Tibial artery (tissue), 4 donors: ENCODE measurements around the gene PROSER2.
A peak's percentile ranks its signal among the peaks of the same experiment; 100 is the strongest.

Source experiments
- DNase-seq, 2 donors: peaks; one replicate each; pipeline ENCODE4 v3.0.0-alpha.2; 2019
- H3K27ac ChIP-seq, 2 donors: fragments of 200-600 bp; sonication (generic) in 1 of 2; 1 replicate in 1 of 2; 2 replicates in 1 of 2; pipeline ENCODE4 v1.5.1; 2018 to 2019; ENCODE audit warnings: mild to moderate bottlenecking in 1 of 2
- H3K27me3 ChIP-seq, 2 donors: fragments of 200-600 bp; sonication (generic) in 1 of 2; one replicate each; pipeline versions ENCODE4 v1.5.1 to v1.6.0; 2016 to 2019
- H3K36me3 ChIP-seq, 3 donors: fragments of 200-600 bp; sonication (generic) in 2 of 3; one replicate each; pipeline ENCODE4 v1.5.1; 2016 to 2019; ENCODE audit warnings: mild to moderate bottlenecking in 2 of 3
- H3K4me1 ChIP-seq, 4 donors: fragments of 200-600 bp; sonication (generic) in 2 of 4; 1 replicate in 3 of 4; 2 replicates in 1 of 4; pipeline ENCODE4 v1.5.1; 2016 to 2019
- H3K4me3 ChIP-seq, 2 donors: fragments of 200-600 bp; sonication (generic) in 1 of 2; 1 replicate in 1 of 2; 2 replicates in 1 of 2; pipeline ENCODE4 v1.5.1; 2018 to 2019; ENCODE audit warnings: mild to moderate bottlenecking in 2 of 2
- H3K9me3 ChIP-seq, 3 donors: fragments of 200-600 bp; sonication (generic) in 1 of 3; one replicate each; pipeline ENCODE4 v1.5.1; 2016 to 2019
- intact Hi-C: fragments of 100-400 bp; cut with DNase I; formaldehyde crosslinking; loops from one replicate; pipeline ENCODE4 v1.15.0; 2023; ENCODE audit warnings: low total_unique reads
- TF ChIP-seq, protein P1 (sequence below), 2 experiments: fragments of 200-600 bp in 1 of 2; fragments of 450-650 bp in 1 of 2; IDR thresholded peaks; one replicate each; pipeline ENCODE4 v1.5.1; 2017 to 2019; ENCODE audit warnings: antibody characterized with exemption in 2 of 2, mild to moderate bottlenecking in 1 of 2, moderate library complexity in 1 of 2

Gene PROSER2

DNA sequence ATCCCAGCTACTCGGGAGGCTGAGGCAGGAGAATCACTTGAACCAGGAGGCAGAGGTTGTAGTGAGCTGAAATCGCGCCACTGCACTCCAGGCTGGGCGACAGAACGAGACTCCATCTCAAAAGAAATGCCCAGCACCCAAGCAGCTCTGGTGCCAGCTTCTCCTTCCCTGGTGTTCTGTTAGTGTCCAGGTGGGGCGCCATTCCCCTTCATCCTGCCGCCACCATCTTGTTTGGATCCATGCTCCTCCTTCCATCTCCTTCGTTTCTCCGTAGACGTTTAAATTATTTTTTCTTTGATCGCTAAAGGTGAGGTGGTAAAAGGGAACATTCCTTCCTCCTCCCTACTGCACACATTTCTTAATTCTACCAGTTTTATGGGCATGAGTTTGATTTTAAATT is 30.3 kb downstream of the PROSER2 start:
- H3K36me3 ChIP-seq = peaks cover 0 to 40% (median 0%) of the 10 kb centered on the region in 3 donors
- no peak for DNase-seq
- intact Hi-C loops = no loop called here
- no peaks in the 10 kb centered on the region for H3K9me3 ChIP-seq
- TF ChIP-seq, protein P1, sequence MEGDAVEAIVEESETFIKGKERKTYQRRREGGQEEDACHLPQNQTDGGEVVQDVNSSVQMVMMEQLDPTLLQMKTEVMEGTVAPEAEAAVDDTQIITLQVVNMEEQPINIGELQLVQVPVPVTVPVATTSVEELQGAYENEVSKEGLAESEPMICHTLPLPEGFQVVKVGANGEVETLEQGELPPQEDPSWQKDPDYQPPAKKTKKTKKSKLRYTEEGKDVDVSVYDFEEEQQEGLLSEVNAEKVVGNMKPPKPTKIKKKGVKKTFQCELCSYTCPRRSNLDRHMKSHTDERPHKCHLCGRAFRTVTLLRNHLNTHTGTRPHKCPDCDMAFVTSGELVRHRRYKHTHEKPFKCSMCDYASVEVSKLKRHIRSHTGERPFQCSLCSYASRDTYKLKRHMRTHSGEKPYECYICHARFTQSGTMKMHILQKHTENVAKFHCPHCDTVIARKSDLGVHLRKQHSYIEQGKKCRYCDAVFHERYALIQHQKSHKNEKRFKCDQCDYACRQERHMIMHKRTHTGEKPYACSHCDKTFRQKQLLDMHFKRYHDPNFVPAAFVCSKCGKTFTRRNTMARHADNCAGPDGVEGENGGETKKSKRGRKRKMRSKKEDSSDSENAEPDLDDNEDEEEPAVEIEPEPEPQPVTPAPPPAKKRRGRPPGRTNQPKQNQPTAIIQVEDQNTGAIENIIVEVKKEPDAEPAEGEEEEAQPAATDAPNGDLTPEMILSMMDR (IDR thresholded peaks at IDR 0.05) = no peak
- H3K27ac ChIP-seq = no peak overlapping the region
- no peaks in the 10 kb centered on the region for H3K27me3 ChIP-seq
- no peak overlapping the region for H3K4me3 ChIP-seq
- no peaks in the 10 kb centered on the region for H3K4me1 ChIP-seq

DNA sequence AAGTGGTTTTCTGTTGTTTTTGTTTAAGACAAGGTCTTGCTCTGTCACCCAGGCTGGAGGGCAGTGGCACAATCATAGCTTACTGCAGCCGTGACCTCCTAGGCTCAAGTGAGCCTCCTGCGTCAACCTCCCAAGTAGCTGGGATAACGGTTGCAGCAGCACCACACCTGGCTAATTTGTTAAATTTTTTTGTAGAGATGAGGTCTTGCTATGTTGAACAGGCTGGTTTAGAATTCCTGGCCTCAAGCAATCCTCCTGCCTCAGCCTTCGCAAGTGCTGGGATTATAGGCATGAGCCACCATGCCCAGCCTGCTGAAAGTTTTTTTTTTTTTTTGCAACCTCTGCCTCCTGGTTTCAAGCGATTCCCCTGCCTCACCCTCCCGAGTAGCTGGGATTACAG is 31.1 kb downstream of the PROSER2 start:
- H3K36me3 ChIP-seq = peaks cover 0 to 40% (median 0%) of the 10 kb centered on the region in 3 donors
- no peaks in the 10 kb centered on the region for H3K4me1 ChIP-seq
- H3K4me3 ChIP-seq = no peak overlapping the region
- no peaks in the 10 kb centered on the region for H3K9me3 ChIP-seq
- TF ChIP-seq, protein P1 (IDR thresholded peaks at IDR 0.05) = no peak
- intact Hi-C loops = no loop called here
- no peak overlapping the region for H3K27ac ChIP-seq
- no peaks in the 10 kb centered on the region for H3K27me3 ChIP-seq
- DNase-seq = no peak

DNA sequence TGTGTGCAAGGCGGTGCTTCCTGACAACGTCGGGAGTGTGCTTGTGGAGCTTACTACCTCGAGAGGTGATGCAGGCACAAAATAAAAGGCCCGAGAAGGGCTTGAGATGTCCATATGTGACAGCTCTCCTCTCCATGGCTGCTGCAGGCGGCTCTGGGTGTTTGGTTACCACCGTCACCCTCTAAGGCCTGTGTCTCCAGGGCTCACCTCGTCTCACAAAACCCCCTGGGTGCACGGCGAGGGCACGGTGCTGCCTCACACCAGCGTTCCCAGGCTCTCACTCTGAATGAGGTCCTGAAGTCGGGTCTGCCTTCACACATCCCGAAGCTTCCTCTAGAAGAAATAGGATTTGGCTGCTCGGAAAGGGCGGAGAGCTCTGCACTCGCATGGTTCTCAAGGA is 32.9 kb downstream of the PROSER2 start:
- Histone ChIP-seq H3K36me3 (peaks cover 0 to 43% (median 0%) of the 10 kb centered on the region in 3 donors), H3K27me3 (no peaks in the 10 kb centered on the region), H3K4me1 (no peaks in the 10 kb centered on the region), H3K4me3 (no peak overlapping the region), H3K9me3 (no peaks in the 10 kb centered on the region), H3K27ac (no peak overlapping the region)
- TF ChIP-seq, protein P1 (IDR thresholded peaks at IDR 0.05) = no peak
- intact Hi-C loops = no loop called here
- no peak for DNase-seq

DNA sequence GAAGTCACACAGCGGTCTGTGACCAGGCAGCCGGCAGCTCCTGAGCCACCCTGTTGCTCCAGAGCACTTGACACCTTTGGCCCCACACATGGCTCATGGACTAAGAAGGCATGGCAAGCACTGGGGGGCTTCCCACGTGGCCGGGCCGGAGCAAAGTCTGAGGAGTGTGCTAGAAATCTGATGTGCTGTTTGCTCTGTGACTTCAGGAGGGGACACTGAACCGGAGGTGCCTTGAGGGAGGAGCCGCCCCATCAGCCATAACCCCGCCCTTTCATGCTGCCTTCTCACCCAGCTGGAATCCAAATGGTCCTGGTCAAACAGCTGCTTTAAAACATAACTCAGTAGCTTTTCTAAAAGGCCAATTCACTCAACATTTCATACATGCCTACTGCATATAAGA is 33.5 kb downstream of the PROSER2 start:
- TF ChIP-seq, protein P1 (IDR thresholded peaks at IDR 0.05) = no peak
- Histone ChIP-seq H3K4me1 (no peaks in the 10 kb centered on the region), H3K4me3 (no peak overlapping the region), H3K27me3 (no peaks in the 10 kb centered on the region), H3K36me3 (peaks cover 0 to 49% (median 0%) of the 10 kb centered on the region in 3 donors), H3K9me3 (no peaks in the 10 kb centered on the region), H3K27ac (no peak overlapping the region)
- no peak for DNase-seq
- intact Hi-C loops = no loop called here

DNA sequence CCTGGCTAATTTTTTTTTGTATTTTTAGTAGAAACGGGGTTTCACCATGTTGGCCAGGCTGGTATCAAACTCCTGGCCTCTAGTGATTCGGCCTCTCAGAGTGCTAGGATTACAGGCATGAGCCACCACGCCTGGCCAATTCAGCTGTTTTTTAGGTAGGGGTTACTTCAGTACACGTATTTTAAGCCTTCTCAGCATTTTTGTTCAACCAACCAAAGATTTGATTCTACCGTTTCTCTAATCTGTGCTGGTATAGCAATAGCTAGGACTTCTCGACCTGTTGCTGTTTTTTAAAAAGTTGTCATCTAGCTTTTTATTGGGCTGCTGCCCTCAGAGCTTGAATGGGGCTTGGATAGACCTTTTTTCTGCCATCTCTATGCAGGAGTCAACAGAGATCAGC is 34.9 kb downstream of the PROSER2 start:
- no peaks in the 10 kb centered on the region for H3K9me3 ChIP-seq
- no peak overlapping the region for H3K27ac ChIP-seq
- no peaks in the 10 kb centered on the region for H3K4me1 ChIP-seq
- intact Hi-C loops = no loop called here
- no peak overlapping the region for H3K4me3 ChIP-seq
- H3K27me3 ChIP-seq = no peaks in the 10 kb centered on the region
- TF ChIP-seq, protein P1 (IDR thresholded peaks at IDR 0.05) = no peak
- no peak for DNase-seq
- peaks cover 0 to 44% (median 0%) of the 10 kb centered on the region in 3 donors for H3K36me3 ChIP-seq

DNA sequence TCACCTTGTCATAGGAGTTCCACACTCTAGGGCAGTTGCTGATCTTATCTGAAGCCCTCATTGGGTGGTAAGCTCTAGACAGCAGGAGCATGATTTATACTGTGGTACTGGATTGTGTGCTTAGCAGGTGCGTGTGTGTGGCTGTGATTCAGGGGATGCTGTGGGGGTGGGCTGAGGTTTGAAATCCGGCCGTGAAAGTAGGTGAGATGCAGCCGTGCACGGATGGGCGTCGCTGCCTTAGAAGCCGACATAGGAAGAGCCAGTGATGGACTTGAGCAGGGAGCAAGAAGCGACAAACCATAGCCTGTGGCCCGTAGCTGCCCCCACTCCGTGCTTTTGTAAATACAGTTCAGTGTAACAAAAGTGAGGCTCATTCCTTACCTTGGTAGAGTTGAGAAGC is 38.2 kb downstream of the PROSER2 start:
- intact Hi-C loops = no loop called here
- H3K27me3 ChIP-seq = no peaks in the 10 kb centered on the region
- H3K36me3 ChIP-seq = peaks cover 0 to 36% (median 0%) of the 10 kb centered on the region in 3 donors
- peak; percentile 7 to 43 for DNase-seq
- no peak overlapping the region for H3K4me3 ChIP-seq
- no peak overlapping the region for H3K27ac ChIP-seq
- TF ChIP-seq, protein P1 (IDR thresholded peaks at IDR 0.05) = no peak
- H3K9me3 ChIP-seq = no peaks in the 10 kb centered on the region
- no peaks in the 10 kb centered on the region for H3K4me1 ChIP-seq
